Measurements from ENCODE around the gene IL6R. TPM values are rescaled to one million over a fixed set of nuclear protein-coding genes. Genes with fewer than 3 reads are reported as not detected.
A peak's percentile ranks its signal among the peaks of the same experiment; 100 is the strongest.

The IL6R gene
- total RNA-seq, 4 donors from 2014 or later, result 31.6 to 53.7 (median 33.5) TPM

DNA sequence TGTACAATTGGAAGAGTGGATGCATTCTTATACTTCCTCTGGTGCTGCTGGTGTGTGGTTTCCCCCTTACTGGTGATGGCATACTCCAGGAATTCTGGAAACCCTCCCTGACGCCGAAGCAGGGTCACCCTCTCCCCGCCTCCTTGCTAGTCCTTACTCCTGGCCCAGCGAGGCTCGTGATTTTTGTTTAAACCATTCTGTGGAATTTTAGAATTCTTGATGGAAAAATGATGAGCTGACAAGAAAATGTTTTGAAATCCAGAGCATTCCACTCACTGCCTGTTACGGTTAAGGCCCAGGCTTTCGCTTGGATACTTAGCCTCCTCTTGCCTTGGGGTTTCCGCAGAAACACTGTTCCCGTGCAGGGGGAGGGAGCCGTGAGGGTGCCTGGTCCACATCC is 41.1 kb downstream of the IL6R start:
- TF ChIP-seq POLR2A (IDR thresholded peaks at IDR 0.05), result no peak
- peak in 1 of 2 donors; percentile 70 for TF ChIP-seq EP300 (IDR thresholded peaks at IDR 0.05)
- TF ChIP-seq, protein P1, sequence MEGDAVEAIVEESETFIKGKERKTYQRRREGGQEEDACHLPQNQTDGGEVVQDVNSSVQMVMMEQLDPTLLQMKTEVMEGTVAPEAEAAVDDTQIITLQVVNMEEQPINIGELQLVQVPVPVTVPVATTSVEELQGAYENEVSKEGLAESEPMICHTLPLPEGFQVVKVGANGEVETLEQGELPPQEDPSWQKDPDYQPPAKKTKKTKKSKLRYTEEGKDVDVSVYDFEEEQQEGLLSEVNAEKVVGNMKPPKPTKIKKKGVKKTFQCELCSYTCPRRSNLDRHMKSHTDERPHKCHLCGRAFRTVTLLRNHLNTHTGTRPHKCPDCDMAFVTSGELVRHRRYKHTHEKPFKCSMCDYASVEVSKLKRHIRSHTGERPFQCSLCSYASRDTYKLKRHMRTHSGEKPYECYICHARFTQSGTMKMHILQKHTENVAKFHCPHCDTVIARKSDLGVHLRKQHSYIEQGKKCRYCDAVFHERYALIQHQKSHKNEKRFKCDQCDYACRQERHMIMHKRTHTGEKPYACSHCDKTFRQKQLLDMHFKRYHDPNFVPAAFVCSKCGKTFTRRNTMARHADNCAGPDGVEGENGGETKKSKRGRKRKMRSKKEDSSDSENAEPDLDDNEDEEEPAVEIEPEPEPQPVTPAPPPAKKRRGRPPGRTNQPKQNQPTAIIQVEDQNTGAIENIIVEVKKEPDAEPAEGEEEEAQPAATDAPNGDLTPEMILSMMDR (IDR thresholded peaks at IDR 0.05), result no peak
- WGBS, 2 donors, result 34 to 43% methylated on average over 10 of the region's 10 CpGs

DNA sequence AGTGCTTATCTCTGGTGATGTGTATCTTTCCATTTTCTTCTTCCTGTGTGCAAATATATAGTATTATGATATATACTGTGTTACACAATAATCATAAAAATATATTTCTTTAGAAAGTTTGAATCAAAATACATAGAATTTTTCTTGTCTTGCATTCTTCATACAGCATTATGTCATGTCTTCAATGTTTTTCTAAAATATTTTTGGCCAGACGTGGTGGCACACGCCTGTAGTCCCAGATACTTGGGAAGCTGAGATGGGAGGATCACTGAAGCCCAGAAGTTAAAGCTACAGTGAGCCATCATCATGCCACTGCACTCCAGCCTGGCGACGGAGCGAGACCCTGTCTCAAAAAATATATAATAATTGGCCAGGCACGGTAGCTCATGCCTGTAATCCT is 41.6 kb downstream of the IL6R start:
- Histone ChIP-seq H3K27ac (peak overlapping the region in 3 of 4 donors; percentile 42 to 83 (median 80)), H3K27me3 (no peaks in the 10 kb centered on the region), H3K4me1 (peaks cover 0 to 36% (median under 1%) of the 10 kb centered on the region in 4 donors), H3K9me3 (no peaks in the 10 kb centered on the region), H3K36me3 (peaks cover 0 to 70% (median 8%) of the 10 kb centered on the region in 3 donors), H3K4me3 (no peak overlapping the region)
- no peak for DNase-seq (ENCODE audit: low spot score in 2 of 2)
- 89 to 90% methylated on average over 6 of the region's 6 CpGs for WGBS, 2 donors
- TF ChIP-seq, protein P1 (IDR thresholded peaks at IDR 0.05), result no peak
- no peak for TF ChIP-seq POLR2A (IDR thresholded peaks at IDR 0.05)
- TF ChIP-seq EP300 (IDR thresholded peaks at IDR 0.05), result no peak

More for the DNA sequence above, 41.1 kb downstream of the IL6R start:
- peak overlapping the region; percentile 42 to 83 (median 61) for H3K27ac ChIP-seq
- H3K27me3 ChIP-seq, result no peaks in the 10 kb centered on the region
- DNase-seq (ENCODE audit: low spot score in 2 of 2), result peak; percentile 34 to 48
- peaks cover 0 to 36% (median 2%) of the 10 kb centered on the region in 4 donors for H3K4me1 ChIP-seq
- H3K36me3 ChIP-seq, result peaks cover 0 to 66% (median 8%) of the 10 kb centered on the region in 3 donors
- no peaks in the 10 kb centered on the region for H3K9me3 ChIP-seq
- no peak overlapping the region for H3K4me3 ChIP-seq

DNA sequence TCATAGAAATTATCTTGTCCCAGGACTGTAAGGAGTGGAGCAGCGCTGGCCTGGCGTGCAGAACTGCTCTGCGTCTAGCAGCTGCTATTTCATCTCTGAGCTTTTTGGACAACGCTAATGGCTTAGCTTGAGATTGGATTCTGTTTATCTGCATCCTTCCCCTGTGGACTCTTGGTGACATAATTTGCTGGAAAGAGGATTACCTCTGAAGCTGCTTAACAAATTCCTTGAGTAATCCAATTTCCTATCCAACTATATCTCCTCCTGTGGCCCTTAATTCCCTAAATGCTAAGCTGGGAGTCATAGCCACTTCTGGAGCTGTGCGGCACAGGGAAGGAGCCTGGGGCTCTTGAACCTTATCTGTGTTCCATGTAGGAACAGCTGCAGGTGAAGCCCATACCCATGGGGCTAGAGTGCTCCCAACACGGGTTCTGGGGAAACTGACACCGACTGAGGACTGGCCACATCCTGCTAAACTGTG is 43.2 kb downstream of the IL6R start:
- WGBS, 2 donors, result 77 to 85% methylated on average over 7 of the region's 7 CpGs
- Histone ChIP-seq H3K4me1 (peaks cover 0 to 33% (median 3%) of the 10 kb centered on the region in 4 donors), H3K36me3 (peaks cover 0 to 76% (median 8%) of the 10 kb centered on the region in 3 donors)

DNA sequence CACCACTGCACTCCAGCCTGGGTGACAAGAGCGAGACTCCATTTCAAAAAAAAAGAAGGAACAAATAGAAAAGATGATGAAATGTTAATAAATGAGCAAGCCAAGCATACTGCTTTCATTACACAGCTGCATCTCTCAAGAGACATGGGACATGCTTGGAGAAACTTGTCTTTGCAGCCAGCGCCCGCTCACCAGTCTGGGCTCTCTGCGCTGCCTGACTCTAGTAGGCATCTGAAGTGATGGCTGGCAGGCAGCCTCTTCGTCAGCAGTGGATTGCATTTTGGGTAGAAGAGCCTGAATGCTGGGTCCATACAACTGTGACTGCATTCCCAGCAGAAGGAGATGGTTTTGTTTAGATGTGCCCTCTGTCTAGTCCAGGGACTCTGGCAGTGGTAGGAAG is 48.0 kb downstream of the IL6R start:
- peak overlapping the region in 2 of 4 donors; percentile 11 to 55 for H3K27ac ChIP-seq
- DNase-seq (ENCODE audit: low spot score in 2 of 2), result no peak
- peaks cover 0 to 19% (median 8%) of the 10 kb centered on the region in 4 donors for H3K4me1 ChIP-seq
- 80 to 86% methylated on average over 5 of the region's 5 CpGs for WGBS, 2 donors
- H3K36me3 ChIP-seq, result peaks cover 0 to 92% (median 9%) of the 10 kb centered on the region in 3 donors
- H3K27me3 ChIP-seq, result no peaks in the 10 kb centered on the region
- no peaks in the 10 kb centered on the region for H3K9me3 ChIP-seq
- no peak for TF ChIP-seq EP300 (IDR thresholded peaks at IDR 0.05)
- TF ChIP-seq, protein P1 (IDR thresholded peaks at IDR 0.05), result no peak
- no peak for TF ChIP-seq POLR2A (IDR thresholded peaks at IDR 0.05)
- no peak overlapping the region for H3K4me3 ChIP-seq

More for the DNA sequence above, 43.2 kb downstream of the IL6R start:
- Histone ChIP-seq H3K9me3 (no peaks in the 10 kb centered on the region), H3K27me3 (no peaks in the 10 kb centered on the region), H3K27ac (no peak overlapping the region), H3K4me3 (no peak overlapping the region)
- DNase-seq (ENCODE audit: low spot score in 2 of 2), result no peak
- TF ChIP-seq EP300 (IDR thresholded peaks at IDR 0.05) (no peak), POLR2A (IDR thresholded peaks at IDR 0.05) (no peak)
- TF ChIP-seq, protein P1 (IDR thresholded peaks at IDR 0.05), result no peak

DNA sequence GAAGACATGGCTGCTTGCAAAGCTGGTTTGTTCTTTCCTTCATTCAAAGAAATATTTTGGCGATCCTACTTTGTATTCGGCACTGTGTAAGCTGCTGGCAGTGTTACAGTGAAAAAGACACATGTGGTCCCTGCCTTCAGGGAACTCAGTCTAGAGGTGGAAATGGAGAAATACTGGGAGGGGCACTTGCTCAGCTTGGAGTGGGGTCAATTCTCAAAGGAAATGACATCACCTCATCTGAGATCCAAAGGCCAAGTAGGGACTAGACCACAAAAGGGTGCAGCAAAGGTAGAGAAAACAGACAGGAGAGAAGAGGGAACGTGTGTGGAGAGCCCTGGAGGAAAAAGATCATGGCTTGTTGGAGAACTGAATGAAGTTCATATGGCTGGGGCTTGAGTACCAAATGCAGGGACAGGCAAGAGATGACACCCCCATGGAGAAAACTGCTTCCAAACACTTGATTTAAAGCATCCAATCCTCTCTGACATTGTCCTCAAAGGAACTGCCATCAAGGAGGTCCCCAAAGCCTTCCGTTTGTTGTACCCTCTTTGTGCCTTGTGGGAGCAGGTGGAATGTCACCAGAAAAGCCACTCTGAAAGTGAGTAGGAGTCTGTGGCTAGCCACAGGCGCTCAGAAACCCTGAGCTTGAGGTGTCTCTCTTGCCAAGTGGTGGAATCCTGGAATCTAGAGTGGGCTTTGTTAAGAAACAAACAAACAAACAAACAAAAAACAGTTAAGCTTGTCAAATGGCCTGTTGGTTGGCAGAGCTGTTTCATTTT is 48.6 kb downstream of the IL6R start:
- peak overlapping the region in 2 of 4 donors; percentile 11 to 55 for H3K27ac ChIP-seq
- no peak overlapping the region for H3K4me3 ChIP-seq
- no peak for TF ChIP-seq POLR2A (IDR thresholded peaks at IDR 0.05)
- TF ChIP-seq EP300 (IDR thresholded peaks at IDR 0.05), result peak in 1 of 2 donors; percentile 25
- DNase-seq (ENCODE audit: low spot score in 2 of 2), result no peak
- H3K36me3 ChIP-seq, result peaks cover 0 to 92% (median 8%) of the 10 kb centered on the region in 3 donors
- H3K27me3 ChIP-seq, result no peaks in the 10 kb centered on the region
- peaks cover 0 to 19% (median 8%) of the 10 kb centered on the region in 4 donors for H3K4me1 ChIP-seq
- no peaks in the 10 kb centered on the region for H3K9me3 ChIP-seq
- 46 to 55% methylated on average over 5 of the region's 5 CpGs for WGBS, 2 donors
